Thymus (tissue), 11 donors: ENCODE data around the gene SSBP3. TPM values are rescaled to one million over a fixed set of nuclear protein-coding genes. Genes with fewer than 3 reads are reported as not detected.

Experiments used
- DNase-seq, 9 donors: peaks; one replicate each; pipeline ENCODE4 v3.0.0-alpha.2; 2013; ENCODE audit warnings: low spot score in 9 of 9, low read depth in 6 of 9, missing footprints in 1 of 9
- H3K27ac ChIP-seq, 2 donors: one replicate each; pipeline ENCODE4 v1.5.1; 2013; ENCODE audit warnings: control low read depth in 1 of 2, low read depth in 1 of 2, low read length in 1 of 2, mild to moderate bottlenecking in 1 of 2, moderate library complexity in 1 of 2
- H3K27me3 ChIP-seq, 2 donors: one replicate each; pipeline ENCODE4 v1.5.1; 2013; ENCODE audit warnings: low read length in 1 of 2; ENCODE audit not compliant: control insufficient read depth in 2 of 2, insufficient read depth in 1 of 2
- H3K36me3 ChIP-seq, 2 donors: one replicate each; pipeline ENCODE4 v1.5.1; 2013; ENCODE audit warnings: low read length in 1 of 2, mild to moderate bottlenecking in 1 of 2, moderate library complexity in 1 of 2; ENCODE audit not compliant: control insufficient read depth in 2 of 2, insufficient read depth in 2 of 2
- H3K4me1 ChIP-seq, 2 donors: one replicate each; pipeline ENCODE4 v1.5.1; 2013; ENCODE audit warnings: low read length in 2 of 2; ENCODE audit not compliant: control insufficient read depth in 2 of 2, insufficient read depth in 2 of 2
- H3K4me3 ChIP-seq, 2 donors: one replicate each; pipeline ENCODE4 v1.5.1; 2013; ENCODE audit warnings: low read length in 2 of 2, control low read depth in 1 of 2, mild to moderate bottlenecking in 1 of 2
- H3K9me3 ChIP-seq, 2 donors: one replicate each; pipeline ENCODE4 v1.5.1; 2013; ENCODE audit warnings: low read length in 1 of 2, mild to moderate bottlenecking in 1 of 2; ENCODE audit not compliant: control insufficient read depth in 2 of 2, insufficient read depth in 1 of 2
- WGBS: extraction: QIAGEN DNeasy Blood & Tissue Kit; methylation state at CpG from one replicate; pipeline ENCODE4 v1.1.7; 2013; 5-methylcytosine and 5-hydroxymethylcytosine counted together
- polyA plus RNA-seq: library from polyadenylated mRNA; stranded (reverse); fragments of 200-250 nt; gene quantifications from one replicate; pipeline ENCODE4 v1.2.3, GENCODE V29; 2013
- total RNA-seq: library from RNA; stranded (reverse); fragments of 120-200 nt; gene quantifications from one replicate; pipeline ENCODE4 v1.2.4, GENCODE V29; 2013
- donor health status: healthy.

Gene SSBP3
- total and polyA plus RNA-seq, 2 donors: 36.8 to 55.7 TPM

DNA sequence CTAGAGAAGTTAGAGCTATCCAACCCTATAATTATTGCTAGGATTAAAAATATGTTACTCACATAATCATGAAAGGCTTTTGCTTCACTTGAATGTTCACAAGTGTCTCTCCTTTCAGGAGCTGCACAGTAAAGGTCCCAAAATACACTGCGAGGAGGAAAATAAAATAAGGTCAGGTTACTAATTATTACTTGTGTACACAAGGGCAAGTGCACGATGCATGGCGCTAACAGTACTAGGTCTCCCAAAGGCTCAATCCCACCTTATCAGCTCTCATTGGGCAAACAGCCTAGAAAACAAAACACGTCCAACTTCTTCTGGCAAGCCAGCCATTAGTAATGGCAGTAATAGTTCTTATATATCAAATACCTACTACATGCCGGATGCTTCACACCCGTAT is 4.4 kb downstream of the SSBP3 start:
- Histone ChIP-seq H3K27ac (no peak overlapping the region), H3K9me3 (no peaks in the 10 kb centered on the region), H3K4me3 (no peak overlapping the region), H3K4me1 (peaks cover 36 to 54% of the 10 kb centered on the region in 2 donors), H3K36me3 (peaks cover 64 to 77% of the 10 kb centered on the region in 2 donors), H3K27me3 (no peaks in the 10 kb centered on the region)
- 97% methylated on average over 6 of the region's 6 CpGs for WGBS
- no peak for DNase-seq

DNA sequence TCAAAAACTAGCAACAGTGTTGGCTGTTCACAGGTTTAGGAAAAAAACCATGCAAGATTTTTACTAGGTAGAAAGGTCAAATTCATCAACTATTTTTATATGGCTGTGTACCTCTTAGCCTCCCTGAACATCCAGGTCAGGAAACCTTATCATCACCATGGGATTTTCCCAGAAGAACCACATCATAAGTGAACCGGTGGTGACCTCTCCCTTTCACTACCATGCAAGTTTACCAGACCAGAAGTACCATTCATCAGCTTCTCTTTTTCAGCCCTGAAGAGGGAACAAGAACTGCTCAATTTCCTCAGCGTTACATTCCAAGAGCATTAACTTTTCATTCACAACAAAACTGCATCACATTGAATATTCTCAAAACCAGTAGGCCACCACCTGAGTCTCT is 5.9 kb downstream of the SSBP3 start:
- H3K4me1 ChIP-seq: peaks cover 36 to 56% of the 10 kb centered on the region in 2 donors
- no peak overlapping the region for H3K27ac ChIP-seq
- DNase-seq: no peak
- H3K36me3 ChIP-seq: peaks cover 75 to 90% of the 10 kb centered on the region in 2 donors
- no peaks in the 10 kb centered on the region for H3K27me3 ChIP-seq
- 87% methylated on average over 2 of the region's 2 CpGs for WGBS
- H3K9me3 ChIP-seq: no peaks in the 10 kb centered on the region
- no peak overlapping the region for H3K4me3 ChIP-seq

DNA sequence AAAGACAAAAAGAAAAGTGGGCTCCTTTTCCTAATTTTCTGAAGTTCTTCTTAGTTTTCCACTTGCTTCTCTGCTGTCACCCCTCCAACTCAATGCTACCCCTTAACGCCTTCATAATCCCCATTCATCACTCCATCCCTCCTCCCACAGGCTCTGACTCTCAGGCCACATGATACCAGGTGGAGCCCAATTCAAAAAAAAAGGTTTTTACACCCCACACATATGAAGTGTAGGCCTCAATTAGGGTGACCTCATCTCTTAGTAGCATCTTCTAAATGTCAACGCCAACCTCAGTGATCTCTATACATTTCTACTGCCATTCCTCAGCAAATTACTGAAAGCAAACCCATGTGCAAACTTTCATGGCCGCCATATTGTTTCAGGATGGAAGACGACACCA is 6.4 kb downstream of the SSBP3 start:
- DNase-seq: no peak
- H3K27ac ChIP-seq: no peak overlapping the region
- 98% methylated on average over 4 of the region's 4 CpGs for WGBS
- no peak overlapping the region for H3K4me3 ChIP-seq
- H3K4me1 ChIP-seq: peaks cover 35 to 56% of the 10 kb centered on the region in 2 donors
- H3K27me3 ChIP-seq: no peaks in the 10 kb centered on the region
- no peaks in the 10 kb centered on the region for H3K9me3 ChIP-seq
- H3K36me3 ChIP-seq: peaks cover 79 to 95% of the 10 kb centered on the region in 2 donors

DNA sequence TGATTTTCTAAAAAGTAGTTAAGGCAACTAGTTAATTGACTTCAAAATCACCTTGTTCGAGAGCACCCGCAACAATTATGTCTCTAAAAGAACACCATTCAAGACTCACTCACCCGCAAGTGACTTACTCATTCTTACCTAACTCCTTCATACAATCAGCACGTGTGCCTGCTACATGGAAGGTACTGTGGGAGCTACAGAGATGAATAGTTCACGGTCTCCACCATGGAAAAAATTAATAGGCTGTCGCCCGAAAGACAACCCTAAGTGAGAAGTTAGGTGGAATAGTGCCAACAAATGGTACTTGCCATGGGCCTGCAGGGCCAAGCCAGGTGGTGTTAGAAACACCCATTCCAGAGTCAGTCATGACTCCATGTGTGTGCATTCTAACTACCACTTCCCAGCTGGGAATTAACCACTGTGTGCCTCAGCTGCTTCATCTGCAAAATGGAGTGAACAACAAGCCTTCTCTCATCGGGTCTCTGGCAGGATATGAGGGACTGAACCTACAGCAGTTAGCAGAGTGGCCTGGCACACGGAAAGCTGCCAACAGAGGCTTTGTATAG is 7.1 kb downstream of the SSBP3 start:
- H3K4me1 ChIP-seq: peaks cover 28 to 49% of the 10 kb centered on the region in 2 donors
- 97% methylated on average over 9 of the region's 9 CpGs for WGBS
- no peaks in the 10 kb centered on the region for H3K9me3 ChIP-seq
- no peak overlapping the region for H3K27ac ChIP-seq
- no peak overlapping the region for H3K4me3 ChIP-seq
- no peak for DNase-seq
- H3K36me3 ChIP-seq: peaks cover 79 to 96% of the 10 kb centered on the region in 2 donors
- no peaks in the 10 kb centered on the region for H3K27me3 ChIP-seq

DNA sequence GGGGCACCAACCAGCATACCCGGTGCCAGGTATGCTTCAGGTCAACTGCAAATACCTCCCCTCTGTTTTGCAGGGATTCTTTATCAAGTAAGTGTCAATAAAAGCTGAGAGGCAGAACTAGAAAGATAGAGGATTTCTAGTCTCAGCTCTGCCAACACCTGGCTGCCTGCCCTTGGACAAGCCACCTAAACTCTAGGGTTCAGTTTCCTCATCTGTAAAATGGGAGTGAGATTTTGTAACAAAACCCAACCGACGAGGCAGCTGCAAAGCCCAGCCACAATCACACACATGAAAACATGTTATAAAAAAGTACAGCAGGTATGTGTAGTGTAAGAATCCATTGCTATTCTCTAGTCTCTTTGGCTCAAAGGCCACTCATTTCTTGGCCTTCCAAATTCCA is 8.2 kb downstream of the SSBP3 start:
- Histone ChIP-seq H3K4me1 (peaks cover 19 to 38% of the 10 kb centered on the region in 2 donors), H3K27me3 (no peaks in the 10 kb centered on the region), H3K27ac (no peak overlapping the region), H3K4me3 (no peak overlapping the region), H3K9me3 (no peaks in the 10 kb centered on the region), H3K36me3 (peaks cover 85 to 95% of the 10 kb centered on the region in 2 donors)
- 95% methylated on average over 3 of the region's 3 CpGs for WGBS
- DNase-seq: no peak

DNA sequence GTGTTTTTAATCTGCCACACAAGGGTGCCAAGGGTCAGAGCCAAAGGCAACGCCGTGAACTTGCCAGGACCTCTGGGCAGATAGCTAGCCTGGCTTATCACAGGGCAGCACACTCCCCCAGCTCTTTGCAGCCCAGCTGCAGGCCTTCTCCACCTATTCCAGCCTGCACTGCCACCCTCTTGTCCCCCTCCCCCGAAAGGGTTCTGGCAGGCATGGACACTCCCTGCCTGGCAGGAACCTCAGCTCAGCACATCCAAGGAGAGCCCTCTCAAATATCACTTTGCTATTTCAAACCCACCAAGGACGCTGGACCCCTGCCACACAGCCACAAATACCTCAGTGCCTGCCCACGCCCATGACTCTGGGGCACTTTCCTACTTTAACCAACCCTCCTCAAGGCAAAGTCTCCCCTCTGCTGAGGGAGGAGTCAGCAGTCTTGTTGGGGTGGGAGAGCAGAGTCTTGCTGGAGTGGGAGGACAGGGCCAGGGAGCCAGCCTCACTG is 9.1 kb downstream of the SSBP3 start:
- Histone ChIP-seq H3K9me3 (no peaks in the 10 kb centered on the region), H3K4me1 (peaks cover 12 to 30% of the 10 kb centered on the region in 2 donors), H3K27me3 (no peaks in the 10 kb centered on the region), H3K36me3 (peaks cover 85 to 95% of the 10 kb centered on the region in 2 donors), H3K4me3 (no peak overlapping the region), H3K27ac (peak overlapping the region in 1 of 2 donors; percentile 8)
- 94% methylated on average over 5 of the region's 5 CpGs for WGBS
- no peak for DNase-seq

DNA sequence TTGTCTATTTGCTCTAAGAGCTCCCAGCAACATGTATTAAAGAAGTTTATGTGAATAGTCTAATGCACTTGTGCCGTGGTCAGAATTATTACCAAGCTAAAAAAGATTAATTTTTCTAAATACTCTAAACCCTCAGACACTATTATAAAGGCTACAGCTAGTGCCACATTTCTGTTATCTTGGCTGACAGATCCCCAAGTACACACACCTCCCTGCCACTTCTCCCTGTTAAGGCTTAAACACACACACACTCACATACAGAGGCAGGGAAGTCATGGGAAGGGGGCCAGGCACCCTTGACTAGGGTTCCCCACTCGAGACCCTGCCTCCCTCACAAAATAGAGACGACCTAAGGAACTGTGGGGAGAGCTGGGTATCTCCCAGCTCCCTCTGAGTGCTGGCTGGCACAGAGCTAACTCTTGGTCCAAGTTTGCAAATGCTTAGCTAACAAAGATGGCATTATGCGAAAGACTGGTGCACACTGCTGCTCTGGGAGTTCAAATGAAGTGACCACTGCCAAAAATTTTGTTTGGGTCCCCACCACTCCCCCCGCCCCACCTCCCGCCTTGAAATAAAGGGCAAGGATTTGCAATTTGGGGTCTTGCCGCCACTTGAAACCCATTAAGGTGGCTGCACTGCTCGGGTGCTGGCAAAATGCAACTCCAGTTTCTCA is 9.8 kb downstream of the SSBP3 start:
- Histone ChIP-seq H3K27ac (no peak overlapping the region), H3K4me3 (no peak overlapping the region), H3K36me3 (peaks cover 85 to 95% of the 10 kb centered on the region in 2 donors), H3K4me1 (peaks cover 5 to 22% of the 10 kb centered on the region in 2 donors), H3K9me3 (no peaks in the 10 kb centered on the region), H3K27me3 (no peaks in the 10 kb centered on the region)
- 95% methylated on average over 8 of the region's 8 CpGs for WGBS
- no peak for DNase-seq

DNA sequence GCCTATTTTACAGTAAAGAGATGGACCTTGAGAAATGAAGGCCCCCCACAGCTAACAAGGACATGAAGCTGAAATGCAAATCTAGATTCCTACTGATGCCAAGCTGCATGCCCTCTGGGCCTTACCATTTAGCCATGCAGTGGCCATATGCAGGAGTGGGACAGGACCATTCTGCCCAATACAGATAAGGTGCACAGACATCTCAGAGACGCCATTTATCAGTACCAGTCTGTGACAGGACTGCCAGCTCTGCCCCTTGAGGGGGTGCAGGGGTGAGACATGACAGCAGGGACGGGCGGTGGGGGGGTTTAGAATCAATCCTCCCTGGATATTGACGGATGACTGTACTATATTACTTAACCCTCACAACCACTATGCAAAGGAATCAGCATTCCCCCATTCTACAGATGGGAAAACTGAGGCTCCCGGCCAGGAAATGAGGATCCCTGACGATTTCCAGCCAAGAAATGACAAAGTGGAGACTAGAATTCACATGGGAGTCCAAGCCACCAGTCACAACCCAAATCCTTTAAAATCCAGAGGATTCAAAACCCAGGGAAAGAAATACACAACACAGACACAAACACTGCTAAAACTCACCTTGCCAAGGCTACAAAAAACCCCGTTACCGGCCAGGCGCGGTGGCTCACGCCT is 10.8 kb downstream of the SSBP3 start:
- no peak for DNase-seq
- H3K9me3 ChIP-seq: no peaks in the 10 kb centered on the region
- peaks cover 2 to 14% of the 10 kb centered on the region in 2 donors for H3K4me1 ChIP-seq
- H3K27me3 ChIP-seq: no peaks in the 10 kb centered on the region
- H3K27ac ChIP-seq: no peak overlapping the region
- 99% methylated on average over 11 of the region's 11 CpGs for WGBS
- no peak overlapping the region for H3K4me3 ChIP-seq
- peaks cover 87 to 95% of the 10 kb centered on the region in 2 donors for H3K36me3 ChIP-seq

DNA sequence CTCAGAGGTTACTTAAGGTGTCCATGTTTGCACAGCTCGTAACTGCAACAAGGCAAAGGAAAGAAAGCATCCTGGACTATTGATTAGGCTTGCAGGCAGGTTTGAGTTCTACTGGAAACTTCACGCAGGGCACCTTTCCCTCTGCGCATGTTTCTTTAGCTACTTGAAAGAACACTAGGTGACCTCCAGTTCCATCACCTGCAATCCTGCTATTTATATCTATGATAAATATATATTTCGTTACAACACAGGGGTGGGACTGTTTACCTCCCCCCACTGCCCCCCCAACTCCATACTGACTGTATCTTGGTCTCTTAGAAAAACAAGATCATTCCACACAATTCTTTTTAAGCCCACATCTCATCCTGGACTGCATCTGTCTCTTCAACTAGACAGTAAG is 12.1 kb downstream of the SSBP3 start:
- Histone ChIP-seq H3K9me3 (no peaks in the 10 kb centered on the region), H3K4me3 (no peak overlapping the region), H3K4me1 (peaks cover 0 to 14% of the 10 kb centered on the region in 2 donors), H3K36me3 (peaks cover 90 to 92% of the 10 kb centered on the region in 2 donors), H3K27ac (no peak overlapping the region), H3K27me3 (no peaks in the 10 kb centered on the region)
- 84% methylated on average over 4 of the region's 4 CpGs for WGBS
- DNase-seq: no peak
